SK-N-MC (cell line): ENCODE results near the gene ROPN1B.

ENCODE experiments used
- DNase-seq: peaks from one replicate; pipeline ENCODE4 v3.0.0-alpha.2; 2011; ENCODE audit warnings: low read depth, low spot score
- H3K27ac ChIP-seq: fragments of 200-600 bp; sonication (generic); 2 replicates; pipeline ENCODE4 v1.5.1; 2016; ENCODE audit warnings: mixed run types
- H3K36me3 ChIP-seq: fragments of 200-600 bp; sonication (generic); 2 replicates; pipeline ENCODE4 v1.6.1; 2017; ENCODE audit warnings: antibody characterized with exemption, low read length, mixed read lengths; ENCODE audit not compliant: insufficient read depth
- H3K4me3 ChIP-seq: fragments of 200-600 bp; sonication (generic); 2 replicates; pipeline ENCODE4 v1.5.1; 2016
- H3K9ac ChIP-seq: fragments of 200-600 bp; sonication (generic); 2 replicates; pipeline ENCODE4 v1.8.0; 2017; ENCODE audit warnings: mixed run types, mixed read lengths; ENCODE audit not compliant: insufficient read length
- H3K9me3 ChIP-seq: fragments of 200-600 bp; sonication (generic); 2 replicates; pipeline ENCODE4 v1.6.1; 2017; ENCODE audit warnings: low read depth, mild to moderate bottlenecking, antibody characterized with exemption, low read length, moderate library complexity, mixed read lengths
- EZH2 ChIP-seq: fragments of 200-600 bp; sonication (generic); IDR thresholded peaks from one replicate; pipeline ENCODE4 v1.6.1; 2017; ENCODE audit warnings: antibody characterized with exemption
- FOXP2 ChIP-seq: optimal IDR thresholded peaks from 2 replicates; pipeline ENCODE3; 2011; ENCODE audit warnings: mild to moderate bottlenecking, moderate library complexity; ENCODE audit not compliant: insufficient read depth; ENCODE audit errors: extremely low read length, control extremely low read depth
- POLR2AphosphoS5 ChIP-seq: IDR thresholded peaks from 2 replicates; pipeline ENCODE4 v1.6.1; 2012; ENCODE audit warnings: mild to moderate bottlenecking, low read depth, low read length, borderline replicate concordance

Gene ROPN1B

GRCh38 chr3:126021702-126022101, 52.7 kb downstream of the ROPN1B start:
- no peaks in the 10 kb centered on the region for H3K9me3 ChIP-seq
- no peak for TF ChIP-seq POLR2AphosphoS5
- TF ChIP-seq EZH2, result no peak
- TF ChIP-seq FOXP2, result no peak

GRCh38 chr3:126022741-126023359, 53.9 kb downstream of the ROPN1B start:
- Histone ChIP-seq H3K36me3 (no peaks in the 10 kb centered on the region), H3K27ac (no peak overlapping the region), H3K4me3 (no peak overlapping the region), H3K9ac (no peak overlapping the region), H3K9me3 (no peaks in the 10 kb centered on the region)
- TF ChIP-seq FOXP2 (no peak), POLR2AphosphoS5 (no peak), EZH2 (no peak)
- no peak for DNase-seq

More at GRCh38 chr3:126021702-126022101, 52.7 kb downstream of the ROPN1B start:
- H3K27ac ChIP-seq, result no peak overlapping the region
- H3K4me3 ChIP-seq, result no peak overlapping the region
- no peaks in the 10 kb centered on the region for H3K36me3 ChIP-seq
- H3K9ac ChIP-seq, result no peak overlapping the region
- DNase-seq, result no peak

- TF ChIP-seq POLR2AphosphoS5 (no peak), FOXP2 (no peak), EZH2 (no peak)
- H3K9ac ChIP-seq, result no peak overlapping the region
- no peak overlapping the region for H3K4me3 ChIP-seq
- H3K36me3 ChIP-seq, result no peaks in the 10 kb centered on the region
- DNase-seq, result no peak
- H3K9me3 ChIP-seq, result no peaks in the 10 kb centered on the region
- no peak overlapping the region for H3K27ac ChIP-seq
Observed at GRCh38 chr3:126023390-126023789, 54.4 kb downstream of the ROPN1B start.

GRCh38 chr3:126024049-126024854, 55.3 kb downstream of the ROPN1B start:
- Histone ChIP-seq H3K27ac (no peak overlapping the region), H3K36me3 (no peaks in the 10 kb centered on the region), H3K9me3 (no peaks in the 10 kb centered on the region), H3K9ac (no peak overlapping the region), H3K4me3 (no peak overlapping the region)
- no peak for DNase-seq
- TF ChIP-seq FOXP2 (no peak), EZH2 (no peak), POLR2AphosphoS5 (no peak)

GRCh38 chr3:126025116-126025729, 56.2 kb downstream of the ROPN1B start:
- H3K4me3 ChIP-seq, result no peak overlapping the region
- H3K9ac ChIP-seq, result no peak overlapping the region
- no peaks in the 10 kb centered on the region for H3K36me3 ChIP-seq
- TF ChIP-seq POLR2AphosphoS5 (no peak), FOXP2 (no peak), EZH2 (no peak)
- no peak for DNase-seq
- no peak overlapping the region for H3K27ac ChIP-seq
- no peaks in the 10 kb centered on the region for H3K9me3 ChIP-seq

- TF ChIP-seq FOXP2 (no peak), EZH2 (no peak), POLR2AphosphoS5 (no peak)
- no peaks in the 10 kb centered on the region for H3K9me3 ChIP-seq
- no peaks in the 10 kb centered on the region for H3K36me3 ChIP-seq
- no peak overlapping the region for H3K4me3 ChIP-seq
- no peak overlapping the region for H3K27ac ChIP-seq
- H3K9ac ChIP-seq, result no peak overlapping the region
- DNase-seq, result no peak
Observed at GRCh38 chr3:126025862-126026261, 56.9 kb downstream of the ROPN1B start.

- H3K4me3 ChIP-seq, result no peak overlapping the region
- no peak for TF ChIP-seq EZH2
- TF ChIP-seq FOXP2, result no peak
- no peak for TF ChIP-seq POLR2AphosphoS5
- no peaks in the 10 kb centered on the region for H3K9me3 ChIP-seq
- no peak for DNase-seq
- H3K27ac ChIP-seq, result no peak overlapping the region
- no peaks in the 10 kb centered on the region for H3K36me3 ChIP-seq
- H3K9ac ChIP-seq, result no peak overlapping the region
Observed at GRCh38 chr3:126026277-126026751, 57.3 kb downstream of the ROPN1B start.

DNA sequence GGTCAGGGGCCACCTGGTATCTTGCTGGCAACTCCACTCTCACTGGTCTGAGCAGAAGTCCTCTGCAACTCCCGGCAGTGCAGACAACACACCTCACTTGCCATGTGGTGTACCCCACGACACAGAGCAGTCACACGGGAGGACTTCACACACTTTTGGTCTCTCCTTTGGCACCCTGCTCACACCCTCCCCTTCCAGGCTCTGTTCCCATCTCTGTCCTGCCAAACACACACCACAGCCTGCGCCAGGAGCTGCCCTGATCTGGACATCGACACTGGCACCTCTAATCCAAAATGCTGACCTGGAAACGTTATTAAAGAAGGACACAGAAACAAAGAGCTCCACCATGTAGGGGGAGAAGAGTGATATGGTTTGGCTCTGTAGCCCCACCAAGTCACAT, 57.8 kb downstream of the ROPN1B start:
- Histone ChIP-seq H3K27ac (no peak overlapping the region), H3K4me3 (no peak overlapping the region), H3K9me3 (no peaks in the 10 kb centered on the region), H3K9ac (no peak overlapping the region), H3K36me3 (no peaks in the 10 kb centered on the region)
- no peak for DNase-seq
- TF ChIP-seq EZH2 (no peak), POLR2AphosphoS5 (no peak), FOXP2 (no peak)

- DNase-seq, result no peak
- no peaks in the 10 kb centered on the region for H3K36me3 ChIP-seq
- H3K27ac ChIP-seq, result no peak overlapping the region
- no peak overlapping the region for H3K9ac ChIP-seq
- TF ChIP-seq FOXP2 (no peak), POLR2AphosphoS5 (no peak), EZH2 (no peak)
- H3K9me3 ChIP-seq, result no peaks in the 10 kb centered on the region
- no peak overlapping the region for H3K4me3 ChIP-seq
Observed at GRCh38 chr3:126028096-126028495, 59.1 kb downstream of the ROPN1B start.
